GM18907 (cell line): ENCODE results near the gene CYP3A4.
"Not testable (repeated sequence)": the region's sequence is repeated elsewhere in the genome, so short reads cannot be mapped to it uniquely, and the experiment has no call there.

ENCODE experiments used
- ATAC-seq: cut with Tn5 transposase; IDR thresholded peaks from one replicate; pipeline ENCODE4 v1.9.1; 2021; ENCODE audit warnings: mild to moderate bottlenecking, moderate library complexity; ENCODE audit not compliant: unreplicated experiment

CYP3A4 gene

DNA sequence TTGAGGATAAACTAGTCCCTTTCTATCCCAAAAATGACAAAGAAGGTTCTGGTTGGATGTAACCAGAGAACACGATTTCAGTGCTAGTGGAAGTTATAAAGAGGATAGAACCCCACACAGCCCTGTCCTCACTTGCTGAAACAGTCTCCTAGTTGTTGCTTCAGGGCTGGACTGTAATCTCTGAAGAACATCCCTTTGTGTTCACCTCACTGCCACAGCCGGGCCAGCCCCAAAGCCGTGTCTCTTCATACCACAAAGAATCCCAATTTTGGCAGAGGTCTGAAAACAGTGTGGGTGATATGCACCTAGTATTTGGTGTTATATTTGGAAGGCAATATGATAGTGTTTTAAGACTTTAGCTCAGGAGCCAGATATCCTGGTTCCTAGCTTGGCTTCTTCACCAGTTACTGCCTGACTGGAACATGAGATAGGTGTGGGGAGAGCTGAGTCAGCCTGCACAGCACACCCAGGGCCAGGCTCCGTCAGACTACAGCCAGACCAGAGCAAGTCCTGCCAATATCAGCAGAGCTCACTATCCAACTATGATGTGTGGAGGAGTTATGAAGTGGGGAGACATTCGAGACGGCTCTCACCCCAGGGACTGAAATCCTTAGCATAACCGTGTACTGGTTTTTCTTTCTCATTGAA lies 21.2 kb downstream of the CYP3A4 start:
- no peak for ATAC-seq

GRCh38 chr7:99755085-99755484 lies 28.9 kb downstream of the CYP3A4 start:
- ATAC-seq = no peak

DNA sequence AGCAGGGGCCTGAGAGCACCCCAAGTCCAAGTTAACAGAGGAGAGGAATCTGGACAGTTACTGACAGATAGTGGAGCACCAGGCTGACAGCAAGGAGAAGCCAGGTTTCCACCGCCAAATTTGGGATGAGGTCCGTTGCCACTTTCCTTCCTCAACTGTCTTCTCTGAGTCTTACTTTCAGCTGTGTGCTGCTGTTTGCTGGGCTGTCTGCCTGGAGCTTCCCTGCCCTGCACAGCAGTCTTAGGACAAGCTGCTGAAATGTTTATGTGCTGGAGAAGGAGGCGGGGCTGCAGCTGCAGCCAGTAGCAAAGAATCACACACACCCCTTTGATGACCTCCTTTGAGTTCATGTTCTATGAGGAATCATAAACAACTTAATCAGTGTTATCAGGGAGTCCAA lies 31.6 kb downstream of the CYP3A4 start:
- no peak for ATAC-seq

DNA sequence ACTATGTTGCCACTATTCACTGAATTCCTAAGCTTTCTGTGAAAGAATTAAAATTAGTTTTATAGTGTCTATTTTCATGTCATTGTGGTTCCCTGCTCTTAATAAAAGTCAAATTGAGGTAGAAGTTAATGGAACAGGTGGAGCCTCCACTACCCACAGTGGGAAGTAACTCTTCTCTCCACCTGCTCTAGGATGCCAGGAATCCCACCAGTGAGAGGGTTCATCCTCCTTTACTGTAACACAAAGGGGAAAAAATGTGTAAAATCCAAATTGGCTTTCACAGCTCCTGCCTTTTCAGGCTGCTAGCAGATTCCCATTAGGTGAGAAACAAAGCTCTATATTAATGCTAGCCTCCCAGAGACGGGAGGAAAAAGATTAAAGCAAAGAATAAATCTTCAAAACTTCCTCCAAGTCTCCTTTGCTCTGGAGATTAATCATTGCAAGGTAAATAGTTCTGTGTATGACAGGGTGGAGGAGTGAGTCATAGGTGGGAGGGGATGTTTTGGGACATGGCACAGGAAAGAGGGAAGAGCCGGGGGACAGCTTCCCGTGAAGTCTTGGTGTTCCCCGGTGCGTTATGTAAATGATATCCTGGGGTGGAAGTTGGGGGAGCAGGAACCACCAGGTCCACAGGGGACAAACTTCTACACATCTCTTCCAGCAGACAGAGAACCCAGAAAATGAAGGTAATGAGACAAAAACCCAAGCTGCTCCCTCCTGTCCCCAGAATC lies 32.5 kb downstream of the CYP3A4 start:
- not testable (repeated sequence) for ATAC-seq

DNA sequence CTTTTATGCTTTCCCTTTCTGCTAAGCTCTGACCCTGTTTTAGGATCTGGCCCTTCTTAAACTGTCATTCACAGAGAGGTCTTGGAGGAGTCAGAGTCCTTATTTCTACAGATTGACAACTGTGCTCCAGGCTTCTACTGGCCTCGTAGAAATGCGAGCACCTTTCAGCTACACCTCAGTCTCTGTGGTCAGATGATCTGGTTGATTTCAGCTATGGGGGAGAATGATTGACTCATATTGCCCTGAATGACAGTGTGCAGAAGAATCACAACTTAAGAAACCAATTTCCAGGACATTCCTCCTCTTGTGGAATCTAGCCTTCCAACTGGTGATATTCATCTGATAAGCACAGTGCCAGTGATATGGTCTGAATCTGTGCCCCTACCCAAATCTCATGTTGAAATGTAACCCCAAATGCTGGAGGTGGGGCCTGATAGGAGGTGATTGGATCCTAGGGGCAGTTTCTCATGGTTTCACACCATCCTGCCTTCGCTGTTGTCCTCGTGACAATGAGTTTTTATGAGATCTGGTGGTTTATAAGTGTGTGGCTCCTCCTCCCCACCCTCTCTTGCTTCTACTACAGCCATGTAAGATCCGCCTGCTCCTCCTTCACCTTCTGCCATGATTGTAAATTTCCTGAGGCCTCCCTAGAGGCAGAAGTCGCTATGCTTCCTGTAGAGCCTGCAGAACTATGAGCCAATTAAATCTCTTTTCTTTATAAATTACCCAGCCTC lies 35.0 kb downstream of the CYP3A4 start:
- ATAC-seq = no peak

- not testable (repeated sequence) for ATAC-seq
Measured at GRCh38 chr7:99746915-99747314, 37.1 kb downstream of the CYP3A4 start.

DNA sequence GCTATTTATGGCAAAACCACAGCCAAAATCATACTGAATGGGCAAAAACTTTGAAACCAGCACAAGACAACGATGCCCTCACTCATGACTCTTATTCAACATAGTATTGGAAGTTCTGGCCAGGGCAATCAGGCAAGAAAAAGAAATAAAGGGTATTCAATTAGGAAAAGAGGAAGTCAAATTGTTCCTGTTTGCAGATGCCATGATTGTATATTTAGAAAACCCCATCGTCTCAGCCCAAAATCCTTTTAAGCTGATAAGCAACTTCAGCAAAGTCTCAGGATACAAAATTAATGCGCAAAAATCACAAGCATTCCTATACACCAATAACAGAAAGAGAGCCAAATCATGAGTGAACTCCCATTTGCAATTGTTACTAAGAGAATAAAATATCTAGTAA lies 38.6 kb downstream of the CYP3A4 start:
- ATAC-seq = not testable (repeated sequence)

GRCh38 chr7:99742737-99743394 lies 41.1 kb downstream of the CYP3A4 start:
- no peak for ATAC-seq

DNA sequence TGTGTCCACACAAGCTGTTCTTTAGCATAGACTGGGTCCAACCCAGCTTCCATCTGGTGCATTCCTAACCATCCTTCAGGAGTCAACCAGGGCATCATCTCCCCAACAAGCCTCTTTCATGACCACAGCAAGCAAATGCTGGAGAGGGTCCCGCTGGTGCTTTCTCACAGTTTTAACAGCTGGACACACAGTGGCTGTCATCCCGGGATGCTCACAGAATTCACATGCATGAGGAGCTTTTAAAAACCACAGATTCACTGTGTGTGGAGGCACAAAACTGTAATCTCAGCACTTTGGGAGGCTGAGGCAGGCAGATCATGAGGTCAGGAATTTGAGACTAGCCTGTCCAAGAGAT lies 42.6 kb downstream of the CYP3A4 start:
- no peak for ATAC-seq

GRCh38 chr7:99740573-99741440 lies 43.2 kb downstream of the CYP3A4 start:
- no peak for ATAC-seq

- no peak for ATAC-seq
Measured at GRCh38 chr7:99739699-99740572, 44.0 kb downstream of the CYP3A4 start.

- no peak for ATAC-seq
Measured at GRCh38 chr7:99737726-99738125, 46.3 kb downstream of the CYP3A4 start.

GRCh38 chr7:99736667-99737066 lies 47.3 kb downstream of the CYP3A4 start:
- ATAC-seq = not testable (repeated sequence)

DNA sequence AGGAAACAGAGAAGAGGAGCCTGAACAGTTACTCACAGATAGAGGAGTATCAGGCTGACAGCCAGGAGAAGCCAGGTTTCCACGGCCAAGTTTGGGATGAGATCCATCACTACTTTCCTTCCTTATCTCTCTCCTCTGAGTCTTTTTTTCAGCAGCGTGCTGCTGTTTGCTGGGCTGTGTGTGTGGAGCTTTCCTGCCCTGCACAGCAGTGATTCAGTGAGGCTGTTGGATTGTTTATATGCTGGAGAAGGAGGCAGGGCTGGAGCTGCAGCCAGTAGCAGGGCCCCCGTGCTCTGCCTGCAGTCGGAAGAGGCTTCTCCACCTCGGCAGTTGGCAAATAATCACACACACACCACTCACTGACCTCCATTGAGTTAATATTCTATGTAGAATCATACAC lies 49.0 kb downstream of the CYP3A4 start, which contains the start of gene CYP3A7:
Gene CYP3A7 (minus strand): TSS at position 210 of the 400 bp plus-strand sequence. CDS start 103 bp downstream, at position 107.
- no peak for ATAC-seq

DNA sequence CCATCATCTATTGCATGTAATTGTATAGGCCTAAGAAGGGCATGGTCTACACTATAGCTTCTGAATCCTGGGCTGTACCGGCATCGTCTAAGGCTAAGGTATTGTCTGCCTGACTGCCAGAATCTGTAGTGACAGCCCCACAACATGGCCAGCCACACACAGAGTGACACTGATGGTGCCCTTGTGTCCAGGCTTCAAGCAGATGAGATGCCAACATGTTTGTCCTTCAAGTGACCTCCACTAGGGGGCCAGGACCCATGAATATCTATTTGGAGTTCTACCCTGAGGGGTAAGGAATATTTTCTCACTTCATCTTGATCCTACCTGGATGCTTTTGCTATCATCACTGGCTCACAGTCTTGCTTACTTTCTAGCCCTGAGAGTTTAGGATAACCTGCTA lies 50.5 kb downstream of the CYP3A4 start:
- no peak for ATAC-seq

GRCh38 chr7:99733003-99733402 lies 51.0 kb downstream of the CYP3A4 start:
- no peak for ATAC-seq

DNA sequence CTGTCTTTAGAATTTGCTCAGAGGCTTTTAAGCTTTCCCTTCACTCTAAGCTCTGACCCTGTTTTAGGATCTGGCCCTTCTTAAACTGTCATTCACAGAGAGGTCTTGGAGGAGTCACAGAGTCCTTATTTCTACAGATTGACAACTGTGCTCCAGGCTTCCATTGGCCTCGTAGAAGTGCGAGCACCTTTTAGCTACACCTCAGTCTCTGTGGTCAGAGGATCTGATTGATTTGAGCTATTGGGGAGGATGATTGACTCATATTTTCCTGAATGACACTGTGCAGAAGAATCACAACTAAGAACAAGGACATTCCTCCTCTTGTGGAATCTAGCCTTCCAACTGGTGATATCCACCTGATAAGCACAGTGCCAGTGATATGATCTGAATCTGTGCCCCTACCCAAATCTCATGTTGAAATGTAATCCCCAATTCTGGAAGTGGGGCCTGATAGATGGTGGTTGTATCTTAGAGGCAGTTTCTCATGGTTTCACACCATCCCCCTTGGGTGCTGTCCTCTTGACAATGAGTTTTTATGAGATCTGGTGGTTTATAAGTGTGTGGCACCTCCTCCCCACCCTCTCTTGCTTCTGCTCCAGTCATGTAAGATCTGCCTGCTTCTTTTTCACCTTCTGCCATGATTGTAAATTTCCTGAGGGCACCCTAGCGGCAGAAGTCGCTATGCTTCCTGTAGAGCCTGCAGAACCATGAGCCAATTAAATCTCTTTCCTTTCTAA lies 52.2 kb downstream of the CYP3A4 start:
- no peak for ATAC-seq

- no peak for ATAC-seq
Measured at GRCh38 chr7:99730992-99731391, 53.0 kb downstream of the CYP3A4 start.
